Measurements from ENCODE around the gene C7orf25.

DNA sequence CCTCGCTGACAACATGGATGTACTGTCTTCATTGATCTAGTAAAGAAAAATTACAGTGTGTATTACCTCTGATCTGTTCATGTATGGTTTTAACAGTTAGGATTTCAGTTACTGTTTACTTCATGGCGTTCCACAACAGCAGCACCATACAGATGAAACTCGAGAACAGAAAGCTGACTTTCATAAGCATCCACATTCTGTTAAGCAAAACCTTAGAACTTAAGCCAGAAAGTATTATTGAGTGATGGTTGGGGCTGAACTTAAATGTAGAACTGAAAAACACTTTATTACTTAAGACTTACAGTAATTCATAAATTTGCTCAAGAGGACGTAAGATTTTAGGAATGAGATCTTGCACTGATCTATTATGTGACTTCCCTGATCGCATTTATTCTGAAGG is 24.0 kb upstream of the C7orf25 start:
- TF ChIP-seq, protein P1, sequence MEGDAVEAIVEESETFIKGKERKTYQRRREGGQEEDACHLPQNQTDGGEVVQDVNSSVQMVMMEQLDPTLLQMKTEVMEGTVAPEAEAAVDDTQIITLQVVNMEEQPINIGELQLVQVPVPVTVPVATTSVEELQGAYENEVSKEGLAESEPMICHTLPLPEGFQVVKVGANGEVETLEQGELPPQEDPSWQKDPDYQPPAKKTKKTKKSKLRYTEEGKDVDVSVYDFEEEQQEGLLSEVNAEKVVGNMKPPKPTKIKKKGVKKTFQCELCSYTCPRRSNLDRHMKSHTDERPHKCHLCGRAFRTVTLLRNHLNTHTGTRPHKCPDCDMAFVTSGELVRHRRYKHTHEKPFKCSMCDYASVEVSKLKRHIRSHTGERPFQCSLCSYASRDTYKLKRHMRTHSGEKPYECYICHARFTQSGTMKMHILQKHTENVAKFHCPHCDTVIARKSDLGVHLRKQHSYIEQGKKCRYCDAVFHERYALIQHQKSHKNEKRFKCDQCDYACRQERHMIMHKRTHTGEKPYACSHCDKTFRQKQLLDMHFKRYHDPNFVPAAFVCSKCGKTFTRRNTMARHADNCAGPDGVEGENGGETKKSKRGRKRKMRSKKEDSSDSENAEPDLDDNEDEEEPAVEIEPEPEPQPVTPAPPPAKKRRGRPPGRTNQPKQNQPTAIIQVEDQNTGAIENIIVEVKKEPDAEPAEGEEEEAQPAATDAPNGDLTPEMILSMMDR (conservative IDR thresholded peaks at IDR 0.05; ENCODE audit: low read depth, low read length), result no peak
- TF ChIP-seq EZH2 (IDR thresholded peaks at IDR 0.05; ENCODE audit: low read length, unreplicated experiment) (no peak), EZH2phosphoT487 (IDR thresholded peaks at IDR 0.05; ENCODE audit: borderline replicate concordance, low read length) (no peak)

Data from PC-3 (cell line).